IMR-90 (cell line): ENCODE measurements around the gene ADRA1B. TPM values are rescaled to one million over a fixed set of nuclear protein-coding genes. Genes with fewer than 3 reads are reported as not detected.

Source experiments
- microRNA-seq, 2 experiments: library from miRNA; stranded (forward) in 1 of 2; unstranded in 1 of 2; fragments of 10-50 nt in 1 of 2; fragments of <30 nt in 1 of 2; gene quantifications in 1 of 2; microRNA quantifications in 1 of 2; one replicate each; pipeline versions ENCODE3 to v1.1.0; 2013 to 2020; ENCODE audit not compliant: insufficient read depth in 1 of 2, insufficient read length in 1 of 2, unreplicated experiment in 1 of 2
- polyA plus RNA-seq, 3 experiments: library from polyadenylated mRNA; depleted of rRNA; stranded (reverse); fragments of >200 nt; gene quantifications; 2 replicates each; pipeline ENCODE4 v1.2.3, GENCODE V29; 2012; ENCODE audit warnings: low replicate concordance in 1 of 3
- small RNA-seq, 5 experiments: library from RNA; depleted of rRNA; stranded (forward); fragments of <200 nt; gene quantifications; one replicate each; pipeline ENCODE3, GENCODE V24; 2012
- total RNA-seq: library from RNA; depleted of rRNA; stranded (reverse); fragments of >200 nt; gene quantifications from 2 replicates; pipeline ENCODE4 v1.2.3, GENCODE V29; 2012; rRNA removed

Gene ADRA1B
- total and polyA plus RNA-seq, 2 of the 4 experiments (the other 2 are of a cell fraction): 0.18 to 1.5 TPM

Small RNAs within 50 kb of the gene (microRNA-seq; reads per million reads assigned to microRNA genes)
- not detected for gene RF00019 (ENCODE audit: insufficient read depth, insufficient read length)

Small RNAs within 50 kb of the gene (small RNA-seq; reads per million reads assigned to genes)
- gene RF00019: 0 reads per million in 5 experiments

Other genes starting within 250 kb of the ADRA1B start
- gene TTC1, start 92.7 kb downstream of the ADRA1B start, total RNA-seq: 23.1 and 46.9 TPM in 2 replicates
- 36.0 and 41.1 TPM in 2 replicates for gene TTC1, start 92.7 kb downstream of the ADRA1B start, polyA plus RNA-seq (2012; rRNA removed)
- gene PWWP2A, start 203.0 kb downstream of the ADRA1B start, total RNA-seq: 12.5 and 14.4 TPM in 2 replicates
- 7.5 and 8.8 TPM in 2 replicates for gene PWWP2A, start 203.0 kb downstream of the ADRA1B start, polyA plus RNA-seq (2012; rRNA removed)